Right renal pelvis (tissue), 4 donors: ENCODE data around the gene ABCF2. TPM values are rescaled to one million over a fixed set of nuclear protein-coding genes. Genes with fewer than 3 reads are reported as not detected.

Experiments
- DNase-seq, 4 donors: peaks; one replicate each; pipeline ENCODE4 v3.0.0-alpha.2; 2013; ENCODE audit warnings: low read depth in 4 of 4, low spot score in 3 of 4, missing footprints in 1 of 4
- polyA plus RNA-seq, 4 donors: library from polyadenylated mRNA; unstranded; fragments of 120-200 nt; gene quantifications; one replicate each; pipeline ENCODE4 v1.2.1, GENCODE V29; 2013; ENCODE audit not compliant: insufficient read length in 4 of 4

ABCF2 gene
- polyA plus RNA-seq, 4 donors = 25.1 to 28.6 (median 27.6) TPM

- DNase-seq = no peak
Observed at GRCh38 chr7:151176401-151176800, 50.6 kb downstream of the ABCF2 start.

DNA sequence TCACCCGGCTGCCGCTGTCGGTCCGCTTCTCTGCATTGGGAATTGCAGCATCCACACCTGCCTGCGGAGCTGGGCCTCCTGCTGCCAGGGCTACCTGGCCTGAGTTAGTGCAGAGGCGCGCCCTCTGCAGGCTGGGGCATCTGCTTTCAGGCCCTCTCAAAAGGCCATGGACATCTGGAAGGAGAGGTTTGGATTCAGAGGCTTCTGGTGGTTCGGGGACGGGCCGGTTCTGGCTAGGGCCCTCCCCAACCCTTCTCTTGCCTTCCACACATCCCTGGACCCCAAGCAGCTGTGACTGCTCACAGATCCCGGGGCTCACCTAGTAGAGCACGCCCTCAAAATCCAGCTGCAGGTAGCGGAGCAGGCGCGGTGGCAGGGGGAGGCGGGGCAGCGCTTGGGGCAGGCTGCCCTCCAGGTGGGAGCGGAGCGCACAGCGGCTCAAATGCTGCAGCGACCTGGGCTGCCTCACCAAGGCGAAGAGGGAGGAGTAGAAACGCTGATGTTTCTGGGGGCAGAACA, 51.2 kb downstream of the ABCF2 start:
- DNase-seq = no peak

DNA sequence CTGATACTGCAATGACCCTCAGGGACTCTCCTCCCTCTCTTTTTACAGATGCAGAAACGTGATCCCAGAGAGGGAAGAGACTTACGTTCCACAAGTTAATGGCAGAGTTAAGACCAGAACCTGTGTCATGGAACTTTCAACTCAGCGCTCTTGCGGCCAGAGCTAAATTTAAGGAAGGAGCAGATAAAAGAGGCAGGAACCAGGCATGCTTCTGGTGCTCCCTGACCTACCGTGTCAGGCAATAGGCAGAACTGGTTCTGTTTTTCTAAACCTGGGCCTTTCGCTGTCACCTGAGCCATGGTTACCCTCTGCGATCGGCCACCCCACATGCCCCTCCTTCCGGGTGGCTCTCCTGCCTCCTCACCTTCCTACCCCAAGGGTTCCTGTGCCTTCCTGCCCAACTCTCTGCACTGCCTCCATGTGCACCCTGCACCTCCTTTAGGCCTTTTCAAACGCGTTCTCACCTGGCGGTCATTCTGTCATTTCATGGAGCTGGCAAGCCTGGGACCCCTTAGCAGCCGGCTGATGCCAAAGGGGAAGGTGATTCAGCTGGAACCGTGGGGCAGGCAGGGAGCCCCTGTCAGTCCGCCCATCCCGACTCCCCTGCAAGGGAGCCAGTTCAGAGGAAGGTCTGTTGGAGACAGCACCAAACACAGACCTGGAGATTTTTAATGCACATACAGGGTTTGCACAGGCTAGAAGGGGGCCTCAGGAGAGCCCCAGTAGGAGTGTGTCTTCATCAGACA, 51.8 kb downstream of the ABCF2 start:
- no peak for DNase-seq

DNA sequence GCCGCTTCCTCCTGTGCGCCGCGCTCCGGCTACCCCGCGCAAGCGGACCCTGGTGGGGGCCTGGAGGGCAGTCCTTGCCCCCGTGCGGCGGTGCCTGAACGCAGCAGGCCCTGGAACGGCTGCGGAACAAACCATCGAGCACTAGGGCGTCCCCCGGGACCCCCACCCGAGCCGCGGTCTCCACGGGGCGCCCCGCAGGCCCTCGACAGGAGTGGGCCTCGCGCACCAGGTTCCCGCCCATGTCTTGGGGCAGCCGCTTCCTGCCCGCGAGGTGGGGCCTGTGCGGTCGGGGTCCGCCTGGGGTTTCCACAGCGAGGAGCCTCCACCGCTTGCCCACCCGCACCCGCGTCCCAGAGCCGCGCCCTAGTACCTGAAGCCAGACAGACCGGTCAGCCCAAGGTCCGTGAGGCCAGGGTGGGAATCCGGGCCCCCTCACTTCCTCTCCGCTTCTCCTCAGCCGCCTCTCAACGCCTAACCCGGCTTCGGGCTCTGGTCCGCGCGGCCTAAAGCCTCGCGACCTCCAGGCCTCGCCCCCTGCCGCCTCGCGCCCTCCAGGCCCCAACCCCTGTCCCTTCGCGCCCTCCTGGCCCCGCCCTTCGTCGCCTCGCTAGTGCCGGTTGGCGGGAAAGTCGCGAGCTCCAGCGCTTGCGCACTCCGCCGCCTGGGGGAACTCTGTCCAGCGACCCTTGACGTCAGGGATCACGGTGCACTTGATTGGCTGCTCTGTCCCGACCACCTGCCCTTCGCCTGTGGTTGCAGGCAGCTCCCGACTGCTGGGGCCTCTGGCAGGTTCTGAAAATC, 52.6 kb downstream of the ABCF2 start:
- no peak for DNase-seq

- no peak for DNase-seq
Observed at GRCh38 chr7:151173386-151174245, 53.4 kb downstream of the ABCF2 start.

DNA sequence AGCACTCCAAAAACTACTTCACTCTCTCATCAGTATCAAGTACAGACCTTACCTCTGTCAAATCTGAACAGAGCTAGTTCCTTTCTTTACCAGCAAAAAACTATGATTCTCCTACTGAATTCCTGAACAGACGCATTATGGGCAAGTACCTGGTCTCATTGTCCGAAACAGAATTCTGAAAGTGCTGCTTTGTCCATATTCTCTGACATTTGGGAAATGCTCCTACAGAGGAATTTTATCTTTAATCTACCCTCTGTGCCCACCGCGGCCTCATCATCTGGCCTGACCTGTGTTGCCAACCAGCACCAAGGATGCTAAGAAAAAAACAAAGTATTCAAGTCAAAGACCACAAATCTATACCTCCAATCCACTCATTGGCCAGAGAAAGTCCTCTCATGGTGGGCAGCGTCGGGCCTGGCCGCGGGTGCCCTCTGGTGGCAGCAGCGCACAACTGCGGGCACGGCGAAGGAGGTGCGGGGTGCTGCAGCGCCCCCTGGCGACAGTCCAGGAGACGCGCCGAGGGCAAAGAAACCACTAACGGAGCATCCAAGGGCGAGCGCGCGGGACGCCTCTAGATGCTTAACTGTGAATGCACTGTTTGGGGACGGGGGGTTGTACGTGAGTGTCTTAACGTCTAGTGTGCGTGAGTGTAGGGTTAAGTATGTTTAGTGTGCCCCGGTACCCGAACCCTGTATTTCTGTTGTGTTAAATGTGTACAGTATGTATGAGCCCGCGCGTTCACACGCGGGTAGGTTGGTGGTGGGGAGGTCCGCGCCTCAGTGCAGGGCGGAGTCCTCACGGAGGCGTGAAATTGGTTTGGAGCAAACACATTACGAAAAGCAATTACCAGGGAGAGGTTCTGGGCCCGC, 54.5 kb downstream of the ABCF2 start:
- peak in 3 of 4 donors; percentile 47 to 60 (median 55) for DNase-seq

GRCh38 chr7:151168787-151169162, 58.2 kb downstream of the ABCF2 start:
- DNase-seq = no peak

- DNase-seq = no peak
Observed at GRCh38 chr7:151168003-151168786, 58.8 kb downstream of the ABCF2 start.

DNA sequence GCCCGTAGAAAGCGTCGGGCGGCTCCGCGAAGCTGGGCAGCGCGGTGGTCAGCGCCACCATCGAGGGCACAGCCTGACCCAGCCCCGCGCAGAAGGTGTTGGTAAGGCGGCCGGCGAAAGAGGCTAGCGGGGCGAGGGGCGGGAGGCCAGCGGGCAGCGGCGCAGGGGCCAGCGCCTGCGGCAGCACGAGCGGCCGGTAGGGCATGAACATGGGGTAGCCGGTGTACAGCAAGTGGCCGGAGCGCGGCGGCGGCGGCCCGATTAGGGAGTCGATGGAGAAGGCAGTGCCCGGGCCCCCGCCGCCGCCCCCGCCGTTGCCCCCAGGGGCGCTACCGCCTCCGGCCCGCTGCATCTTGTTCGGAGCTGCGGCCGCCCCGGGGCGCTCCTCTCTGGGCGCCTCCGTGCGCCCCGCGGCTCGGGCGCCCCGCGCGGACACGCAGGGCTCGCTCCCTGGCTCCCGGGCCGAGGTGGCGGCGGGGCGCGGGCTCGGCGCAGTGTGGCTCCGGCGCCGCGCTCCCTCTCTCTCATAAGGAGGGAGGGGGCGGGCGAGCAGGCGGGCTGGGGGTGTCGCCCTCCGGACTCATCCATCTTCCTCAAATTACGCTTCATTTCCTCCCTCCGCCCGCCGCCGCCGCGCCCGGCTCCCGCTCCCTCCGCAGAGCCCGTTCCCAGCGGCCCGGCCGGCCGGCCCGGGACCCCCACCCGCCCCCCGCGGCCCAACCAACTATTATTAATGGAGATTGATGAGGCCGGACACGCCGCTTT, 59.6 kb downstream of the ABCF2 start, which contains the start of gene GBX1:
Gene GBX1 (minus strand): TSS at position 498 of the 765 bp plus-strand sequence. CDS start 146 bp downstream, at position 352.
- peak in 1 of 4 donors; percentile 38 for DNase-seq

DNA sequence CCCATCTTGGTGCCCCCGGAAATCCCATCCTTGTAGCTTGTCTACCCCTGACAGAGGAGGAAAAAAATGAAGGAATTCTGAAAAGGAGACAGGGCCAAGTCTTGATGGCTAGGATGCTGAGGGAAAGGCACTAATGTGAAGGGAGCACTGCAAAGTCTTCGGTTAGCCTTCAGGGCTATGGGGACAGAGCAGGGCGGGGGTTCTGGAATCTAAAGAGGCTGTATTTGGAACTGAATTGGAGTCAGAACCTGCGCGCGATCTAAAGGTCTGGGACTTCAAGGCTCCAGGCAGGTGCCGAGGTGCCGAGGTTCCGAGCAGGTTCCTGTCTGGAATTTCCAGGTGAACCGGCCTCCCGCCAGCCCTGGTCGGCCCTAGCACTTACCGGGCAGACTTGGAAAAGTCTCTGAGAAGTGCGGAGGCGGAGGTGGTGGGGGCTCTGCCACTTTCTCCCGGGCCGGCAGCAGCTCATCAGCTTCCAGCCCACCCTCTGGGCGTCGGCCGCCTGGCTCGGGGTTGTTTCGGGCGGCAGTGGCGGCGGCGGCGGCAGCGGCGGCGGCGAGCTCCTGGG, 60.3 kb downstream of the ABCF2 start:
- DNase-seq = no peak

Other genes starting within 250 kb of the ABCF2 start
- gene KCNH2, start 248.9 kb downstream of the ABCF2 start, polyA plus RNA-seq = 10 to 100 TPM; 14.3 to 26.1 (median 17.7) TPM
- gene NOS3, start 236.2 kb downstream of the ABCF2 start, polyA plus RNA-seq = 10 to 100 TPM in 2 of 4 donors, 1 to 10 TPM in 2; 9.1 to 14.2 (median 10.3) TPM
- 1 to 10 TPM in 3 of 4 donors, under 1 TPM in 1; 0.65 to 2.5 (median 2.0) TPM for gene ATG9B, start 202.7 kb downstream of the ABCF2 start, polyA plus RNA-seq
- gene ABCB8, start 198.8 kb downstream of the ABCF2 start, polyA plus RNA-seq = 10 to 100 TPM; 18.7 to 23.7 (median 21.3) TPM
- 1 to 10 TPM; 1.9 to 2.2 (median 2.1) TPM for gene ASIC3, start 178.7 kb downstream of the ABCF2 start, polyA plus RNA-seq
- gene CDK5, start 169.3 kb downstream of the ABCF2 start, polyA plus RNA-seq = 10 to 100 TPM; 15.8 to 19.0 (median 17.6) TPM
- gene SLC4A2, start 167.6 kb downstream of the ABCF2 start, polyA plus RNA-seq = 100 to 1,000 TPM in 1 of 4 donors, 10 to 100 TPM in 3; 89.0 to 104 (median 93.9) TPM
- 10 to 100 TPM; 49.5 to 77.1 (median 50.8) TPM for gene FASTK, start 146.4 kb downstream of the ABCF2 start, polyA plus RNA-seq
- 10 to 100 TPM; 26.2 to 43.0 (median 27.9) TPM for gene TMUB1, start 143.7 kb downstream of the ABCF2 start, polyA plus RNA-seq
- gene AGAP3, start 140.7 kb downstream of the ABCF2 start, polyA plus RNA-seq = 10 to 100 TPM; 56.0 to 71.1 (median 63.4) TPM
- gene GBX1, start 59.5 kb downstream of the ABCF2 start, polyA plus RNA-seq = under 1 TPM in 3 of 4 donors, not detected in 1; 0.13 to 0.24 (median 0.22) TPM
- not detected for gene ASB10, start 40.0 kb downstream of the ABCF2 start, polyA plus RNA-seq
- gene H2BK1, start 16.7 kb downstream of the ABCF2 start, polyA plus RNA-seq = not detected
- 10 to 100 TPM; 23.9 to 29.4 (median 25.3) TPM for gene CHPF2, start 5.3 kb upstream of the ABCF2 start, polyA plus RNA-seq
- 10 to 100 TPM; 61.3 to 71.7 (median 66.9) TPM for gene SMARCD3, start 21.5 kb upstream of the ABCF2 start, polyA plus RNA-seq
- 10 to 100 TPM; 70.4 to 94.1 (median 91.9) TPM for gene NUB1, start 114.6 kb upstream of the ABCF2 start, polyA plus RNA-seq
- 10 to 100 TPM; 24.8 to 48.7 (median 25.9) TPM for gene WDR86, start 182.8 kb upstream of the ABCF2 start, polyA plus RNA-seq
- gene CRYGN, start 212.9 kb upstream of the ABCF2 start, polyA plus RNA-seq = 1 to 10 TPM; 1.8 to 3.6 (median 2.7) TPM